Measurements from ENCODE around the gene TNIK.
A peak's percentile ranks its signal among the peaks of the same experiment; 100 is the strongest.

TNIK gene

DNA sequence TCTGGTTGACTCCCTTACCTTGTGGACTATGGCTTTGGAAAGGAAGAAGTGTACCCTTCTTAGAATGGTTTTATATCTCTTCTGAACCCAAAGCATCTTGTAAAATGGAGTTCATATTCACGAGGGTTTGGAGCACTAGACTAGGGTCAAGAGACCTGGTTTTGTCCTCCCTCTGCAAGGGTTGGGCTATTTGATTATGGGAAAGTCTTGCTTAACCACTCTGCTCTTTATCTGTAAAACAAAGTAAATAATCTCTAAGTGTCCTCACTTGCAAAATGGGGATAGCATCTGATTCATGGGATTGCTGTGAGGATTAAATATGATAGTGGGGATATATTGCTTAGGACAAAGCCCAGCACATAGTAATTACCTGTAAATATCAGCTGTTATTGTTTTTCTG, 415.8 kb downstream of the TNIK start:
- no peak overlapping the region for H3K4me3 ChIP-seq (ENCODE audit: control insufficient read depth, low read depth, low read length)
- no peak for DNase-seq (ENCODE audit: low read depth)
- TF ChIP-seq, protein P1, sequence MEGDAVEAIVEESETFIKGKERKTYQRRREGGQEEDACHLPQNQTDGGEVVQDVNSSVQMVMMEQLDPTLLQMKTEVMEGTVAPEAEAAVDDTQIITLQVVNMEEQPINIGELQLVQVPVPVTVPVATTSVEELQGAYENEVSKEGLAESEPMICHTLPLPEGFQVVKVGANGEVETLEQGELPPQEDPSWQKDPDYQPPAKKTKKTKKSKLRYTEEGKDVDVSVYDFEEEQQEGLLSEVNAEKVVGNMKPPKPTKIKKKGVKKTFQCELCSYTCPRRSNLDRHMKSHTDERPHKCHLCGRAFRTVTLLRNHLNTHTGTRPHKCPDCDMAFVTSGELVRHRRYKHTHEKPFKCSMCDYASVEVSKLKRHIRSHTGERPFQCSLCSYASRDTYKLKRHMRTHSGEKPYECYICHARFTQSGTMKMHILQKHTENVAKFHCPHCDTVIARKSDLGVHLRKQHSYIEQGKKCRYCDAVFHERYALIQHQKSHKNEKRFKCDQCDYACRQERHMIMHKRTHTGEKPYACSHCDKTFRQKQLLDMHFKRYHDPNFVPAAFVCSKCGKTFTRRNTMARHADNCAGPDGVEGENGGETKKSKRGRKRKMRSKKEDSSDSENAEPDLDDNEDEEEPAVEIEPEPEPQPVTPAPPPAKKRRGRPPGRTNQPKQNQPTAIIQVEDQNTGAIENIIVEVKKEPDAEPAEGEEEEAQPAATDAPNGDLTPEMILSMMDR (conservative IDR thresholded peaks at IDR 0.05; ENCODE audit: control insufficient read depth, insufficient read depth, low read depth, low read length): no peak

DNA sequence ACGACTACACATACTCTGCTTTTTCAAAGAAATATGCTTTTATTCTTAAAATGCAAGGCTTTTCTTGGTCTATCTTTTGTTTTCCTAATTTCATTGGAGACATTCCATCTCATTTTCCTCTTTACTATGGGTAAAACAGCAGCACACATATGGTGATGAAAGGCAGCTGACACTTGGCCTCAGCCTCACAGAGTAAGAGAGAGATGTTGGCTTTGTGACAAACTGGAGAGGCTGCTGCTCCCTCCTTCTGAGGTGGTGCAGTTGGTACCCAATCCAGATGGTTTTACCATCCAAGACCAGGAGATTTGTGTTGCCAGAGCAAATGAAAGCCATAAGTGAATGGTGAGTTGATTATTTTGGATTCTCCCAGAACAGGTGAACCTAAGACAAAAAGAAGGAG, 420.5 kb downstream of the TNIK start:
- H3K4me3 ChIP-seq (ENCODE audit: control insufficient read depth, low read depth, low read length): no peak overlapping the region
- TF ChIP-seq, protein P1 (conservative IDR thresholded peaks at IDR 0.05; ENCODE audit: control insufficient read depth, insufficient read depth, low read depth, low read length): no peak
- no peak for DNase-seq (ENCODE audit: low read depth)

DNA sequence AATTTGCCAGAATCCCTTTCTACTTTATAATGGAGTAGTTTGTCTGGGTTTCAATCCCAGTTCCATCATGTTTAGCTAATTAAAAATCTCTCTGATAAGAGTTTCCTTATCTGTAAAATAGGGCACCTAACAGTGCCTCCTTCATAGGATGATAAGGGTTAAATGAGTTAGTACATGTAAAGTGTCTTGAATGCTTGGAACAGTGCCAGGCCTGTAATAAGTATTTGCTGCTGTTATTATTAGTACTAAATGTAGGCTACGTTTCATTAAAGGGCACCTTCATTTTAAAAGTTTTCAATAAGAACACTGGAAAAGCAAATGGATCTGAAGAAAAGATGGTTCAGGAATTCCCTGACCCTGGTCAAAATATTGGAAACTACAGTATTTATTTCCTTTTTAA, 421.9 kb downstream of the TNIK start:
- H3K4me3 ChIP-seq (ENCODE audit: control insufficient read depth, low read depth, low read length): no peak overlapping the region
- TF ChIP-seq, protein P1 (conservative IDR thresholded peaks at IDR 0.05; ENCODE audit: control insufficient read depth, insufficient read depth, low read depth, low read length): no peak
- DNase-seq (ENCODE audit: low read depth): no peak

DNA sequence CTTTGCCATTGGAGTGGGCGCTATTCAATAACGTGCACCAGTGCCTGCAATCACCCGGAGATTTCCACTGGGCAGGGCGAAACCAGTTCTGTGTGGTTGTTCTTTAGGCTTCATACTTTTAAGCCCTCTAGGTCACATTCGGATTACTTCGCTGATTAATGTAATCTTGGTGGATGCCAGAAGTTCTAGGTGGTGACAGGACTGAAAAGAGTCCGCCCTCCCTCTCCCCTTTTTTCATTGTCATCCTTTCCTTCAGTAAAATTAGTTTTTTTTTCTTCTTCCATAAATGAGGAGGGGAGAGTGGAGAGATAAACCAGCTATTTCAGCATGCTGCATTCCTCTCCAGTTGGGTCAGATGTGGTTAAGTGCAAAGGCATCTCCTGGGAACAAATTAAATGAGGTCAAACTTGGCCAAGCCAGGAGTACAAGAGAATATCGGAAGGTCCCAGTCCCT, 431.4 kb downstream of the TNIK start:
- TF ChIP-seq, protein P1 (conservative IDR thresholded peaks at IDR 0.05; ENCODE audit: control insufficient read depth, insufficient read depth, low read depth, low read length): no peak
- DNase-seq (ENCODE audit: low read depth): peak; percentile 95
- H3K4me3 ChIP-seq (ENCODE audit: control insufficient read depth, low read depth, low read length): peak overlapping the region; percentile 40

DNA sequence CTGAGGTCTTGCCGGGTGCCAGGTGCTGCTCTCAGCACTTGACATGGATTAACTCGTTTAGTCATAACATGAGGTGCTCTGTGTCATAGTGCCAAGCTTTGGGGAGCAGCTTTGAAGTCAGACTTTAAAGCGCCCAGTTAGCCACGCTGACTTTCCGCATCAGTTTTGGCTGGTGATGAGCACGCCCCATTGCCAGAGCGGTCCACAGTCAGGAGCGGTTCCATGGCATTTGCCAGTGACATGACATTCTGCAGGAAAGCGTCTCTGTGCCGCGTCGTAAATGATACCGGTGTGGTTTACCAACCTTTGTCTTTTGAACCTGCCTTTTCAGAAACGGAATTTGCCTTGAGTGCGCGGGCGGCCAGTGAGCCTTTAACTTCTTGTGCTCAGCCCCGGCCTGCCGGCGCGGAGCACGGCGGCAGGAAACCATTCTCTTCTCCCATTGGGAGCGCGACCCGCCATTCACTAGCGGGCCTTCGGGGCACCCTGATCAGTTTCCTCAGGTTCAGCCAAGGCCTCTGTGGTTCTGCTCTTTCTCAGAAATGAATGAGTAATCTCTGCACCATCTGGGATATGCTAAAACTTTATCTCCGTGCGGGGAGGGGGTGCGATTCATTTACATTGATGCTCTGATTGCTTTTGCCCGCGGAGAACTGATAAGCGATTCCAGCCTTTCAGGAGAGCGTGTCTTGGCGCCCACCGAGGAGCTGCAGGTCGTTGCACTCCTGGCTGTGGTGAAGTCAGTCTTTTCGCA, 432.0 kb downstream of the TNIK start:
- H3K4me3 ChIP-seq (ENCODE audit: control insufficient read depth, low read depth, low read length): peak overlapping the region; percentile 40
- peak; percentile 91 for DNase-seq (ENCODE audit: low read depth)
- TF ChIP-seq, protein P1 (conservative IDR thresholded peaks at IDR 0.05; ENCODE audit: control insufficient read depth, insufficient read depth, low read depth, low read length): no peak

DNA sequence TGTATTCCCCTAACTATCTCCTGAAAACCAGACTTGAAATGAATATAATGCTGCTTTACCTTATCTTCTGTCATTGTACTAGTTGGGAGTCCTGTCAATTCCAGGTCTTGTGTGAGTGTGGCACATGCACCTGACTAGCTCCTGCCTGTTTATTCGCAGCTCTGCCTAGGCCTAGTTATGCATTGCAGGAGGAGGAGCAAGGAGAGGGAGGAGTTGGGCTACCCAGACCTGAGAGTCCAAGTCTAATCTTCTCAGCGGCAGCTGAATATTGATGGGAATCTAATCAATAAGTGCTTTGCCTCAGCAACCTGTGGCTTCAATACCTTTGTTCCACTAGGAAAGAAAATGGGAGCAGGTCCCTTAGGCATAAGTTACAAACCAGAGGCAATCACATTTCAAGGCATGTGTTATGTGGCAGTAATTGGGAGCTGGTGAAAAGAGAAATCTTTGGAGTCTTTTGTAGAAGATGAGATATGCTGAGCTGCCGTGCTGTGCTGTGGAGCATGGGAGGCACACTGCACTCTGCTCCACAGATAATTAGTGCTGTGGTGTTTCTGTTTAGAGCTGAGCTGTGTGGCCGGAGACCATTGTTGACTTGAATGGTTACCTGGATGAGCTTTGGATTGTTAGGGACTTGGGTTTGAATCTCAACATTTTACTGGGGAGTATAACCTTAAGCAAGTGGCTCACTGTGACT, 433.5 kb downstream of the TNIK start, which contains the start of gene SLC2A2:
Gene SLC2A2, minus strand, starts transcription at position 124 of the 697 bp plus-strand sequence. Its CDS starts 50 bp downstream, at position 74.
- no peak within 1 kb of the TSS for H3K4me3 ChIP-seq (ENCODE audit: control insufficient read depth, low read depth, low read length)
- DNase-seq (ENCODE audit: low read depth): no peak
- TF ChIP-seq, protein P1 (conservative IDR thresholded peaks at IDR 0.05; ENCODE audit: control insufficient read depth, insufficient read depth, low read depth, low read length): no peak

Measured in fibroblast of mammary gland (primary cell).